ENCODE measurements around the gene IFIT1. TPM values are rescaled to one million over a fixed set of nuclear protein-coding genes. Genes with fewer than 3 reads are reported as not detected.
"Not testable (repeated sequence)": the region's sequence is repeated elsewhere in the genome, so short reads cannot be mapped to it uniquely, and the experiment has no call there.

The IFIT1 gene
- total RNA-seq, 4 donors from 2014 or later: 13.5 to 27.4 (median 19.7) TPM

GRCh38 chr10:89428877-89429276 is 36.5 kb downstream of the IFIT1 start:
- TF ChIP-seq POLR2A (IDR thresholded peaks at IDR 0.05): no peak
- TF ChIP-seq CTCF (IDR thresholded peaks at IDR 0.05): no peak
- DNase-seq: no peak
- Histone ChIP-seq H3K9me3 (no peaks in the 10 kb centered on the region), H3K4me3 (no peak overlapping the region), H3K27me3 (no peaks in the 10 kb centered on the region), H3K36me3 (no peaks in the 10 kb centered on the region), H3K4me1 (no peaks in the 10 kb centered on the region), H3K27ac (no peak overlapping the region)
- intact Hi-C loops (cut with DNase I; ENCODE audit: low total_unique reads): no loop called here

GRCh38 chr10:89431977-89432376 is 39.6 kb downstream of the IFIT1 start:
- Histone ChIP-seq H3K27ac (no peak overlapping the region), H3K4me1 (no peaks in the 10 kb centered on the region), H3K4me3 (no peak overlapping the region), H3K27me3 (no peaks in the 10 kb centered on the region), H3K36me3 (no peaks in the 10 kb centered on the region), H3K9me3 (no peaks in the 10 kb centered on the region)
- intact Hi-C loops (cut with DNase I; ENCODE audit: low total_unique reads): loop anchor here (5.0 kb wide), 1 partner anchor 130 kb away; no protein-coding TSS in a partner anchor
- DNase-seq: no peak
- TF ChIP-seq CTCF (IDR thresholded peaks at IDR 0.05): no peak
- no peak for TF ChIP-seq POLR2A (IDR thresholded peaks at IDR 0.05)

- no peak for TF ChIP-seq POLR2A (IDR thresholded peaks at IDR 0.05)
- no peak for TF ChIP-seq CTCF (IDR thresholded peaks at IDR 0.05)
- Histone ChIP-seq H3K4me1 (no peaks in the 10 kb centered on the region), H3K4me3 (no peak overlapping the region), H3K27ac (no peak overlapping the region), H3K27me3 (no peaks in the 10 kb centered on the region), H3K9me3 (no peaks in the 10 kb centered on the region), H3K36me3 (no peaks in the 10 kb centered on the region)
- DNase-seq: no peak
- intact Hi-C loops (cut with DNase I; ENCODE audit: low total_unique reads): no loop called here
Observed at GRCh38 chr10:89438525-89438924, 46.1 kb downstream of the IFIT1 start.

GRCh38 chr10:89440226-89441009 is 48.0 kb downstream of the IFIT1 start:
- Histone ChIP-seq H3K27ac (no peak overlapping the region), H3K4me1 (no peaks in the 10 kb centered on the region), H3K4me3 (no peak overlapping the region), H3K9me3 (no peaks in the 10 kb centered on the region), H3K36me3 (no peaks in the 10 kb centered on the region), H3K27me3 (no peaks in the 10 kb centered on the region)
- TF ChIP-seq CTCF (IDR thresholded peaks at IDR 0.05): no peak
- no peak for TF ChIP-seq POLR2A (IDR thresholded peaks at IDR 0.05)
- intact Hi-C loops (cut with DNase I; ENCODE audit: low total_unique reads): no loop called here
- DNase-seq: no peak

GRCh38 chr10:89442289-89442688 is 49.9 kb downstream of the IFIT1 start:
- Histone ChIP-seq H3K9me3 (no peaks in the 10 kb centered on the region), H3K4me1 (no peaks in the 10 kb centered on the region), H3K27me3 (no peaks in the 10 kb centered on the region), H3K36me3 (no peaks in the 10 kb centered on the region), H3K4me3 (no peak overlapping the region), H3K27ac (no peak overlapping the region)
- DNase-seq: no peak
- no peak for TF ChIP-seq CTCF (IDR thresholded peaks at IDR 0.05)
- TF ChIP-seq POLR2A (IDR thresholded peaks at IDR 0.05): no peak
- intact Hi-C loops (cut with DNase I; ENCODE audit: low total_unique reads): no loop called here

GRCh38 chr10:89444819-89445218 is 52.4 kb downstream of the IFIT1 start:
- H3K4me1 ChIP-seq; H3K9me3 ChIP-seq; intact Hi-C loops (cut with DNase I; ENCODE audit: low total_unique reads); H3K27me3 ChIP-seq; H3K27ac ChIP-seq; DNase-seq; H3K36me3 ChIP-seq; H3K4me3 ChIP-seq: not testable (repeated sequence)

All from uterus (tissue), 4 donors.